Right renal pelvis (tissue), 4 donors: Measurements from ENCODE around the gene WDR47. TPM values are rescaled to one million over a fixed set of nuclear protein-coding genes. Genes with fewer than 3 reads are reported as not detected.
"Not testable (repeated sequence)": the region's sequence is repeated elsewhere in the genome, so short reads cannot be mapped to it uniquely, and the experiment has no call there.

Experiments used
- DNase-seq, 4 donors: peaks; one replicate each; pipeline ENCODE4 v3.0.0-alpha.2; 2013; ENCODE audit warnings: low read depth in 4 of 4, low spot score in 3 of 4, missing footprints in 1 of 4
- polyA plus RNA-seq, 4 donors: library from polyadenylated mRNA; unstranded; fragments of 120-200 nt; gene quantifications; one replicate each; pipeline ENCODE4 v1.2.1, GENCODE V29; 2013; ENCODE audit not compliant: insufficient read length in 4 of 4

WDR47 gene
- polyA plus RNA-seq, 4 donors, result 12.8 to 15.7 (median 14.9) TPM

DNA sequence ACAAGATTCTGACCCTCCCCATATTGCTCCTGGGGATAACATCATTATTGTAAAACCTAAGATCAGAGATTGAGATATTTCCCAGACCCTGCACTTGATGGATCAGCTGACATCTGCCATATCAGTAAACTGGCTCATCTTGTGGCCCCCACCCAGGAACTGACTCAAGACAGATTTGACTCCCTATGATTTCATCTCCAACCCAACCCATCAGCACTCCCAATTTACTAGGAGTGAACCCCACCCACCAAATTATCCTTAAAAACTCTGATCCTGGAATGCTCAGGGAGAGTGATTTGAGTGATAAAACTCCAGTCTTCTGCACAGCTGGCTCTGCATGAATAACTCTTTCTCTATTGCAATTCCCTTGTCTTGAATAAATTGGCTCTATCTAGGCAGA is 72.6 kb downstream of the WDR47 start:
- no peak for DNase-seq

DNA sequence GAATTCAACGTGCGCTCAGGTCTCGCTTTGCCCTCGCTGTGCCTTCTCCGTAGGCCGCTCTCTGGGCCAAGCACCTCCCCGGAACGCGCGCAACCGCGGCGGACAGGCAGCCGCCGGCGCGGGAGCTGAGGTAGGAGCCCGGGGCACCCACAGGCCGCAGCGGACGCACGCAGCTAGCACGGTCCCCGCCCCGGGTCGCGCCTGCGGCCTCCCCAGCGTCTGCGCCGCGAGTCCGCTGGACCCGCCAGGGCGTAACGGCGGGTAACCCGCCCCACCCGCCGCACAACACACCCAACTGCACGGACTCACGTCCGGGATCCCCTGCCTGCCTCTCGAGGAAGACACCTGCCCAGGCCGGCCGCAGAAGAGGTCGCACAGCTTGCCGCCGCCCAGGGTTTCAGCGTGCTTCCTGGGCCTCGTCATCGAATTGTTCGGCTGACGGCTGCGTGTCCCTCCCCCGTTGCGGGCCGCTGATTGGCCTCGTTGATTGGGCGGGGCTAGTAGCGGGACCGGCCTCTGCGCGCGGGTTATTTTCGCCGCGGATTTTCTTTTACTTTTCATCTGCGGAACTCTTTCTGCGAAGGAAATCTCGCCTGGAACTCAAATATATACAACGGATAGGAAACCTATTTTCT is 78.7 kb downstream of the WDR47 start, which contains the start of gene CLCC1:
TSS of gene CLCC1 (minus strand) at position 433 of the 635 bp plus-strand sequence. CDS start 13,047 bp downstream, outside the sequence.
- DNase-seq, result peak; percentile 78 to 82 (median 80)

GRCh38 chr1:108962681-108963051 is 79.2 kb downstream of the WDR47 start:
- peak in 1 of 4 donors; percentile 8 for DNase-seq

GRCh38 chr1:108961752-108962486 is 80.0 kb downstream of the WDR47 start:
- DNase-seq, result no peak

DNA sequence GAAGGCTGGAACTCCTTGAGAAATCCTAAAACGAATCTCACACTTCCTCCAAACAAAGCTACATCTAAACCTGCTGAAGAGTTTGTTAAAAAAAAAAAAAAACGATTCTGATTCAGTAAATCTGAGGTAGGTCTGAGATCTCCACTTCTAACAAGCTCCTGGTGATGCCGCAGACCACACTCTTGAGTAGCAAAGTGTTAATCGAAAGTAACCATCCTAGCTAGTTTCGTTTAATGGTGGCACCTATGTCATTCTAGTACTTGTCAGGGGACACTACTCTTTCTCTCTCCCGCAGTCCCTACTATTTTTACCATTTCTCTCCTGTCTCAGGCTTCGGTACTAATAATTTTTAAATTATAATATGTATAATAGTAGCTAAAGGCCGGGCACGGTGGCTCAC is 80.7 kb downstream of the WDR47 start:
- DNase-seq, result no peak

- no peak for DNase-seq
These were observed 81.2 kb downstream of the WDR47 start for GRCh38 chr1:108960719-108961118.

- no peak for DNase-seq
These were observed 84.0 kb downstream of the WDR47 start for GRCh38 chr1:108957888-108958287.

- no peak for DNase-seq
These were observed 86.0 kb downstream of the WDR47 start for GRCh38 chr1:108955881-108956280.

DNA sequence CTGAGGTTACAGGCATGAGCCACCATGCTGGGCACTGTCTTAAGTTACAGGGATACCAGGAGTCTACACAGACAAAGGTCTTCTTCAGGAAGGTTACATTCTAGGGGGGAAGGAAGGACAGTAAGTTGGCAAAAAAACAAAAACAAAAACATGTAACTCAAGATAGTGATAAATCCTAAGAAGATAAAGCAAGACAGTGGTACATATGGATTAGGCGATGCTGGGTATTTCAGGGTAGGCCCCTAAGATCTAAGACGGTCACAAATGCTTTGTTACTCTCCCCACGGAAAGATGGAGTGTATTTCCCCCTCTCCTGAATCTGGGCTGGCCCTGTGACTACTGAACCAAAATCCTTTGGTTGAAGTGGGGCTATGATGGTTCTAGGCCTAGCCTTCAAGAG is 86.8 kb downstream of the WDR47 start:
- DNase-seq, result no peak

GRCh38 chr1:108953452-108953851 is 88.5 kb downstream of the WDR47 start:
- DNase-seq, result no peak

- DNase-seq, result no peak
These were observed 90.7 kb downstream of the WDR47 start for GRCh38 chr1:108951242-108951641.

DNA sequence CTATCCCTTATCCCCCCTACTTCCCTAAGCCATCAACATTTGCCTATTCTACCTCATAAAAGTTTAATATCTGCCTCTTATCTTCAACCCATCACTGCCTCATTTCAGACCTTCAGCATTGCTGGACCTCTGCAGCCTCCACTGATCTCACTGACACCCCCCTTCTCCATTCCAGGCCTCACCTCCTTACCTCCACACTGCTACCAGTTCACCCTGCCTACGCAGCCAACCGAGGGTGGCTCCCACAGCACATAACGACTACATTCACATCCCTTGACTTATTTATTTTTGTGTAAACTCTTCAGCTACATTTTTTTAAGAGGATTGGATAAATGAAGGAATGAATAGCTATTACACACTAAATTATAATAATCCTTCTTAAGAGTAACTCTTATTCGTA is 92.9 kb downstream of the WDR47 start:
- no peak for DNase-seq

- no peak for DNase-seq
These were observed 93.9 kb downstream of the WDR47 start for GRCh38 chr1:108947871-108948525.

DNA sequence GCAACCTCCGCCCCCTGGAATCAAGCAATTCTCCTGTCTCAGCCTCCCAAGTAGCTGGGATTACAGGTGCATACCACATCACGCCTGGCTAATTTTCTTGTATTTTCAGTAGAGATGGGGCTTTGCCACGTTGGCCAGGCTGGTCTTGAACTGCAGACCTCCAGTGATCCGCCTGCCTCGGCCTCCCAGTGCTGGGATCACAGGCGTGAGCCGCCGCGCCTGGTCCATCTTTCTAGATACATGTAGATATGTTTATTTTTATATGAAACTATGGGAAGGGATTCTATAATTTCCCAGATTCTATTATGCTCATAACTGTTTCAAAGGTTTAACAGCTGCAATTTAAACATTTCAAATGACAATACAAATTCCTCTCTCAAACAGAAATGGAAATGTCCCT is 105.7 kb downstream of the WDR47 start:
- DNase-seq, result no peak

GRCh38 chr1:108933944-108934343 is 108.0 kb downstream of the WDR47 start:
- DNase-seq, result no peak

DNA sequence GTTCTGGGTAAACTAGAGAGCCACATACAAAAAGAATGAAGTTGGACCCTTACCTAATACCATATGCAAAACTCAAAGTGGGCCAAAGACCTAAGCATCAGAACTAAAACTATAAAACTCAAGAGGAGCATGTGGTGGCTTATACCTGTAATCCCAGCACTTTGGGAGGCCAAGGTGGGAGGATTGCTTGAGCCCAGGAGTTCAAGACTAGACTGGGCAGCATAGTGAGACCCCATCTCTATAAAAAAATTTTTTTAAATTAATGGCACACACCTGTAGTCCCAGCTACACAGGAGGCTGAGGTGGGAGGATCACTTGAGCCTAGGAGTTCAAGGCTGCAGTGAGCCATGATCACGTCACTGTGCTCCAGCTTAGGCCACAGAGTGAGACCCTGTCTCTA is 114.3 kb downstream of the WDR47 start:
- not testable (repeated sequence) for DNase-seq

DNA sequence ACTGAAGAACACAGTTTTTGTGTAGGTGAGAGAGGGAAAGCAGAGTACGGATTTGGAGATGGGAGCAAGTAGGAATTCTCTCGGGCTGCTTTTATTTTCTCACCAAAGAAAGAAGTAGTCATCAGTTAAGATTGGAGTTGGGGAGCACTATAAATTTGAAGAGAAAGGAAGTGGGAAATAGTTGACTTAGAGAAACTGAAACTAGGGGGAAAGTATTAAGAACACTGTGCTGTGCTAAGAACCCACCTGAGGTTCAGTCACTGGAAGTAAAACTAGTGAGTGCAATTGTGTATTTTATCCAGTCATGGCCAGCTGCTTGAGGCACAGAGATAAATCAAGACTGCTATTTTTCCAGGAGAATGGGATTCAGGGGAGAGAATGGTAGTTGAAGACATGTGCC is 116.0 kb downstream of the WDR47 start:
- no peak for DNase-seq

Other genes with a start within 250 kb of the WDR47 start
- under 1 TPM in 1 of 4 donors, not detected in 3; 0.08 TPM for gene AKNAD1, start 185.0 kb downstream of the WDR47 start, polyA plus RNA-seq
- 10 to 100 TPM; 15.9 to 18.1 (median 17.2) TPM for gene GPSM2, start 165.1 kb downstream of the WDR47 start, polyA plus RNA-seq
- gene CLCC1, start 78.6 kb downstream of the WDR47 start, polyA plus RNA-seq, result 10 to 100 TPM; 32.1 to 39.3 (median 36.3) TPM
- 10 to 100 TPM; 42.8 to 57.2 (median 51.9) TPM for gene TAF13, start 33.9 kb upstream of the WDR47 start, polyA plus RNA-seq
- 10 to 100 TPM; 38.1 to 43.0 (median 41.3) TPM for gene TMEM167B, start 48.7 kb upstream of the WDR47 start, polyA plus RNA-seq
- gene ELAPOR1, start 72.0 kb upstream of the WDR47 start, polyA plus RNA-seq, result 1 to 10 TPM; 1.7 to 2.5 (median 2.0) TPM
- gene SARS1, start 171.8 kb upstream of the WDR47 start, polyA plus RNA-seq, result 100 to 1,000 TPM; 127 to 138 (median 131) TPM
- gene CELSR2, start 207.4 kb upstream of the WDR47 start, polyA plus RNA-seq, result 10 to 100 TPM; 29.0 to 38.3 (median 34.0) TPM
- 10 to 100 TPM; 22.1 to 28.3 (median 26.6) TPM for gene PSRC1, start 241.0 kb upstream of the WDR47 start, polyA plus RNA-seq